HEK293 (cell line): ENCODE results near the gene SERPINA12.

Experiments used
- CTCF ChIA-PET: fragments of 350-600 bp; formaldehyde crosslinking; extraction: SDS; loops from one replicate; lab custom pipeline; 2021; ENCODE audit warnings: antibody characterized with exemption; lab: Yijun Ruan, JAX
- POLR2A ChIA-PET: fragments of 300-600 bp; formaldehyde crosslinking; extraction: SDS; loops from one replicate; lab custom pipeline; 2020; ENCODE audit warnings: antibody characterized with exemption, inconsistent platforms; lab: Yijun Ruan, JAX
- H3K27ac ChIP-seq: fragments of 200-500 bp; sonication (Bioruptor generic); 2 replicates; pipeline ENCODE4 v1.5.1; 2014; ENCODE audit warnings: low read depth, low read length, control low read depth, inconsistent platforms; ENCODE audit errors: extremely low read depth
- H3K36me3 ChIP-seq, 2 experiments: fragments of 200-500 bp in 1 of 2; sonication (Bioruptor generic) in 1 of 2; 1 replicate in 1 of 2; 2 replicates in 1 of 2; pipeline ENCODE4 v1.5.1; 2014 to 2017; ENCODE audit warnings: inconsistent platforms in 2 of 2, low read length in 2 of 2; ENCODE audit not compliant: control insufficient read depth in 2 of 2, insufficient read depth in 1 of 2
- H3K4me1 ChIP-seq: fragments of 200-500 bp; sonication (Bioruptor generic); 2 replicates; pipeline ENCODE4 v1.5.1; 2014; ENCODE audit warnings: mild to moderate bottlenecking, low read length, inconsistent platforms; ENCODE audit not compliant: control insufficient read depth, insufficient read depth
- H3K4me3 ChIP-seq: 2 replicates; pipeline ENCODE4 v1.5.1; 2011; ENCODE audit warnings: low read depth, mild to moderate bottlenecking, control low read depth, low read length, moderate library complexity
- H3K9me3 ChIP-seq: fragments of 200-500 bp; sonication (Bioruptor generic); 2 replicates; pipeline ENCODE4 v1.5.1; 2014; ENCODE audit warnings: low read depth, low read length, inconsistent platforms; ENCODE audit not compliant: control insufficient read depth, insufficient read depth
- GFI1B ChIP-seq: fragments of 450-650 bp; formaldehyde crosslinking; IDR thresholded peaks from 2 replicates; pipeline ENCODE4 v1.5.1; 2016; ENCODE audit warnings: missing biosample characterization, missing genetic modification characterization
- GLIS1 ChIP-seq: fragments of 450-650 bp; formaldehyde crosslinking; IDR thresholded peaks from 2 replicates; pipeline ENCODE4 v1.5.1; 2016; ENCODE audit warnings: missing biosample characterization, missing genetic modification characterization
- HOXA7 ChIP-seq: sonication (generic); formaldehyde crosslinking; IDR thresholded peaks from 2 replicates; pipeline ENCODE4 v1.8.1; 2022; ENCODE audit warnings: missing genetic modification reagents, borderline replicate concordance
- KLF8 ChIP-seq: fragments of 450-650 bp; formaldehyde crosslinking; IDR thresholded peaks from 2 replicates; pipeline ENCODE4 v1.5.1; 2016; ENCODE audit warnings: missing biosample characterization, missing genetic modification characterization
- OVOL3 ChIP-seq: fragments of 450-650 bp; formaldehyde crosslinking; IDR thresholded peaks from 2 replicates; pipeline ENCODE4 v1.5.1; 2016; ENCODE audit warnings: missing biosample characterization, missing genetic modification characterization
- SALL2 ChIP-seq: fragments of 450-650 bp; formaldehyde crosslinking; IDR thresholded peaks from 2 replicates; pipeline ENCODE4 v1.5.0; 2017; ENCODE audit warnings: missing biosample characterization, mild to moderate bottlenecking, missing genetic modification characterization, borderline replicate concordance
- SP2 ChIP-seq: fragments of 450-650 bp; formaldehyde crosslinking; IDR thresholded peaks from 2 replicates; pipeline ENCODE4 v1.5.1; 2016; ENCODE audit warnings: missing biosample characterization, missing genetic modification characterization
- SP3 ChIP-seq: fragments of 450-650 bp; formaldehyde crosslinking; IDR thresholded peaks from 2 replicates; pipeline ENCODE4 v1.5.1; 2016; ENCODE audit warnings: missing biosample characterization, missing genetic modification characterization
- TRIM28 ChIP-seq: IDR thresholded peaks from 2 replicates; pipeline ENCODE4 v1.6.1; 2011; ENCODE audit warnings: low read length, control low read depth, borderline replicate concordance
- ZBTB17 ChIP-seq: fragments of 450-650 bp; formaldehyde crosslinking; IDR thresholded peaks from 2 replicates; pipeline ENCODE4 v1.5.1; 2016; ENCODE audit warnings: missing biosample characterization, missing genetic modification characterization
- ZBTB21 ChIP-seq: fragments of 450-650 bp; formaldehyde crosslinking; IDR thresholded peaks from 2 replicates; pipeline ENCODE4 v1.5.1; 2017; ENCODE audit warnings: missing biosample characterization, missing genetic modification characterization
- ZBTB8A ChIP-seq: fragments of 450-650 bp; formaldehyde crosslinking; IDR thresholded peaks from 2 replicates; pipeline ENCODE4 v1.5.1; 2016; ENCODE audit warnings: missing biosample characterization, missing genetic modification characterization
- ZFHX2 ChIP-seq: fragments of 450-650 bp; formaldehyde crosslinking; conservative IDR thresholded peaks from 2 replicates; pipeline ENCODE4 v1.5.1; 2016; ENCODE audit warnings: missing biosample characterization, missing genetic modification characterization
- ZNF169 ChIP-seq: fragments of 450-650 bp; formaldehyde crosslinking; IDR thresholded peaks from 2 replicates; pipeline ENCODE4 v1.5.1; 2016; ENCODE audit warnings: missing biosample characterization, missing genetic modification characterization
- ZNF221 ChIP-seq: fragments of 450-650 bp; formaldehyde crosslinking; IDR thresholded peaks from 2 replicates; pipeline ENCODE4 v1.5.1; 2017; ENCODE audit warnings: missing biosample characterization, missing genetic modification characterization, borderline replicate concordance
- ZNF23 ChIP-seq: fragments of 450-650 bp; formaldehyde crosslinking; IDR thresholded peaks from 2 replicates; pipeline ENCODE4 v1.5.1; 2016; ENCODE audit warnings: missing biosample characterization, missing genetic modification characterization, borderline replicate concordance
- ZNF302 ChIP-seq: fragments of 450-650 bp; formaldehyde crosslinking; IDR thresholded peaks from 2 replicates; pipeline ENCODE4 v1.5.1; 2016; ENCODE audit warnings: missing biosample characterization, missing genetic modification characterization, low read depth
- ZNF311 ChIP-seq: fragments of 450-650 bp; formaldehyde crosslinking; IDR thresholded peaks from 2 replicates; pipeline ENCODE4 v1.5.1; 2017; ENCODE audit warnings: missing biosample characterization, missing genetic modification characterization, borderline replicate concordance
- ZNF366 ChIP-seq: fragments of 450-650 bp; formaldehyde crosslinking; conservative IDR thresholded peaks from 2 replicates; pipeline ENCODE4 v1.5.1; 2016; ENCODE audit warnings: missing biosample characterization, missing genetic modification characterization
- ZNF514 ChIP-seq: fragments of 450-650 bp; formaldehyde crosslinking; IDR thresholded peaks from 2 replicates; pipeline ENCODE4 v1.5.1; 2016; ENCODE audit warnings: missing biosample characterization, missing genetic modification characterization
- ZNF768 ChIP-seq: fragments of 450-650 bp; formaldehyde crosslinking; IDR thresholded peaks from 2 replicates; pipeline ENCODE4 v1.5.1; 2018; ENCODE audit warnings: missing biosample characterization, mild to moderate bottlenecking, missing genetic modification characterization
- ZNF830 ChIP-seq: fragments of 450-650 bp; IDR thresholded peaks from 2 replicates; pipeline ENCODE4 v1.5.0; 2018; ENCODE audit warnings: missing biosample characterization, missing genetic modification characterization, low read depth, mild to moderate bottlenecking, moderate library complexity
- TF ChIP-seq, protein P1 (sequence below): fragments of 450-650 bp; formaldehyde crosslinking; IDR thresholded peaks from 2 replicates; pipeline ENCODE4 v1.5.1; 2016; ENCODE audit warnings: missing biosample characterization, missing genetic modification characterization
- TF ChIP-seq, protein P2 (sequence below): fragments of 450-650 bp; formaldehyde crosslinking; IDR thresholded peaks from 2 replicates; pipeline ENCODE4 v1.5.0; 2017; ENCODE audit warnings: missing biosample characterization, missing genetic modification characterization, borderline replicate concordance
- TF ChIP-seq, protein P3 (sequence below): fragments of 450-650 bp; formaldehyde crosslinking; IDR thresholded peaks from 2 replicates; pipeline ENCODE4 v1.5.1; 2017; ENCODE audit warnings: missing biosample characterization, missing genetic modification characterization

Gene SERPINA12

DNA sequence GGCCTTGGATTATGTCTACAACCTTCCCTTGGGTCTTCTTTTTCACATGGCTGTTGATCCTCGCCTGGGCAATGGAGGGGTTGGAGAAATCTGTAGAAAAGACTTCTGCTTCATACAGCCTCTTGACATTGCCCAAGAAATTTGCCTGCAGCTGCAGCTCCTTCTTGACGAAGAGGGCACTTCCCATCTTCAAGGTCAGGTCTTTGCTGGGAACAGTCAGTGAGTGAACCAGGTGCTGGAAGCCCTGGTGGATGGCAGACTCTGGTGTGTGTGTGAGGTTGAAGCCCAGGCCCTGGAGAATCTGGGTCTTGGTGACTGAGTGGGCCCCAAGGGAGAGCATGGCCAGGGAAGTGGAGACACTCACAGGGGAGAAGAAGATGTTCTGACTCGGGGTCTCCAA is 40.0 kb downstream of the SERPINA12 start (continued):
- TF ChIP-seq, protein P1, sequence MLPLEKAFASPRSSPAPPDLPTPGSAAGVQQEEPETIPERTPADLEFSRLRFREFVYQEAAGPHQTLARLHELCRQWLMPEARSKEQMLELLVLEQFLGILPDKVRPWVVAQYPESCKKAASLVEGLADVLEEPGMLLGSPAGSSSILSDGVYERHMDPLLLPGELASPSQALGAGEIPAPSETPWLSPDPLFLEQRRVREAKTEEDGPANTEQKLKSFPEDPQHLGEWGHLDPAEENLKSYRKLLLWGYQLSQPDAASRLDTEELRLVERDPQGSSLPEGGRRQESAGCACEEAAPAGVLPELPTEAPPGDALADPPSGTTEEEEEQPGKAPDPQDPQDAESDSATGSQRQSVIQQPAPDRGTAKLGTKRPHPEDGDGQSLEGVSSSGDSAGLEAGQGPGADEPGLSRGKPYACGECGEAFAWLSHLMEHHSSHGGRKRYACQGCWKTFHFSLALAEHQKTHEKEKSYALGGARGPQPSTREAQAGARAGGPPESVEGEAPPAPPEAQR (tag by site-specific recombination): no peak
- TF ChIP-seq, protein P2, sequence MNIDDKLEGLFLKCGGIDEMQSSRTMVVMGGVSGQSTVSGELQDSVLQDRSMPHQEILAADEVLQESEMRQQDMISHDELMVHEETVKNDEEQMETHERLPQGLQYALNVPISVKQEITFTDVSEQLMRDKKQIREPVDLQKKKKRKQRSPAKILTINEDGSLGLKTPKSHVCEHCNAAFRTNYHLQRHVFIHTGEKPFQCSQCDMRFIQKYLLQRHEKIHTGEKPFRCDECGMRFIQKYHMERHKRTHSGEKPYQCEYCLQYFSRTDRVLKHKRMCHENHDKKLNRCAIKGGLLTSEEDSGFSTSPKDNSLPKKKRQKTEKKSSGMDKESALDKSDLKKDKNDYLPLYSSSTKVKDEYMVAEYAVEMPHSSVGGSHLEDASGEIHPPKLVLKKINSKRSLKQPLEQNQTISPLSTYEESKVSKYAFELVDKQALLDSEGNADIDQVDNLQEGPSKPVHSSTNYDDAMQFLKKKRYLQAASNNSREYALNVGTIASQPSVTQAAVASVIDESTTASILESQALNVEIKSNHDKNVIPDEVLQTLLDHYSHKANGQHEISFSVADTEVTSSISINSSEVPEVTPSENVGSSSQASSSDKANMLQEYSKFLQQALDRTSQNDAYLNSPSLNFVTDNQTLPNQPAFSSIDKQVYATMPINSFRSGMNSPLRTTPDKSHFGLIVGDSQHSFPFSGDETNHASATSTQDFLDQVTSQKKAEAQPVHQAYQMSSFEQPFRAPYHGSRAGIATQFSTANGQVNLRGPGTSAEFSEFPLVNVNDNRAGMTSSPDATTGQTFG: no peak

DNA sequence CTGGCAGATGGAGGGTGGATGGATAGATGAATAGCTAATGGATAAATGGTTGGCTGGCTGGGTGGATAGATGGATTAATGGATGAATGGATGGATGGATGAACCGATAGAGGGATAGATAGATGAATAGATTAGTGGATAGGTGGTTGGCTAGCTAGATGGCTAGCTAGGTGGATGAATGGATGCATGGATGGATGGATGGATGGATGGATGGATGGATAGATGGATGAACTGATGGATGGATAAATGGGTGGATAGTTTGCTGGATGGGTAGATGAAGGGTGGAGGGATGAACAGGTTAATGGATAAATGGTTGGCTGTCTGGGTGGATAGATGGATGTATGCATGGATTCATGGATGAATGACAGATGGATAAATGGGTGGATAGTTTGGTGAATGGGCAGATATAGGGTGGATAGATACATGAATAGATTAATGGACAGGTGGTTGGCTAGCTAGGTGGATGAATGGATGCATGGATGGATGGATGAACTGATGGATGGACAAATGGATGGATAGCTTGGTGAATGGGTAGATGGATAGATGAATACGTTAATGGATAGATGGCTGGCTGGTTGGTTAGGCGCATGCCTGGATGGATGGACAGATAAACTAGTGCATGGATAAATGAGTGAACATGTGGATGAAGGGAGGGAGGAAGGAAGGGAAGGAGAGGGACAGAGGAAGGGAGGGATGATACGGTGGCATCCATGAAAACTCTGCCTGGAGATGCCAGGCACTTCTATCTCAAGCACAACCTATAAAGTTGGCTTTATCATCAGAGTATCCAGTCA is 41.3 kb downstream of the SERPINA12 start:
- no peaks in the 10 kb centered on the region for H3K4me1 ChIP-seq
- POLR2A ChIA-PET: no interaction called here
- no peaks in the 10 kb centered on the region for H3K36me3 ChIP-seq
- CTCF ChIA-PET: interaction anchor here (0.8 to 0.9 kb wide), 2 partner anchors 34 to 331 kb away, joined by 3 to 4 read pairs; no protein-coding TSS in a partner anchor
- H3K4me3 ChIP-seq: no peak overlapping the region
- H3K9me3 ChIP-seq: no peaks in the 10 kb centered on the region
- no peak for TF ChIP-seq GFI1B (tag by site-specific recombination)
- TF ChIP-seq ZNF768 (tag by site-specific recombination): no peak
- TF ChIP-seq KLF8 (tag by site-specific recombination): no peak
- no peak for TF ChIP-seq OVOL3 (tag by site-specific recombination)
- TF ChIP-seq GLIS1 (tag by site-specific recombination): no peak
- no peak for TF ChIP-seq ZFHX2
- no peak for TF ChIP-seq ZNF221 (tag by site-specific recombination)
- TF ChIP-seq ZNF169 (tag by site-specific recombination): no peak
- TF ChIP-seq, protein P2: no peak
- no peak for TF ChIP-seq SALL2 (tag by site-specific recombination)
- TF ChIP-seq ZBTB17 (tag by site-specific recombination): peak; percentile 98
- TF ChIP-seq ZNF311 (tag by site-specific recombination): no peak
- peak; percentile 72 for TF ChIP-seq ZNF366
- TF ChIP-seq TRIM28: no peak
- TF ChIP-seq ZBTB8A: no peak
- no peak overlapping the region for H3K27ac ChIP-seq

GRCh38 chr14:94466706-94467370 is 42.4 kb downstream of the SERPINA12 start:
- Histone ChIP-seq H3K27ac (no peak overlapping the region), H3K4me3 (no peak overlapping the region), H3K36me3 (no peaks in the 10 kb centered on the region), H3K9me3 (no peaks in the 10 kb centered on the region), H3K4me1 (no peaks in the 10 kb centered on the region)
- POLR2A ChIA-PET: no interaction called here
- CTCF ChIA-PET: no interaction called here
- TF ChIP-seq SP2 (tag by site-specific recombination): no peak
- TF ChIP-seq ZNF514 (tag by site-specific recombination): no peak
- no peak for TF ChIP-seq ZNF23 (tag by site-specific recombination)
- TF ChIP-seq SP3 (tag by site-specific recombination): no peak
- TF ChIP-seq ZBTB21 (tag by site-specific recombination): no peak
- TF ChIP-seq, protein P3, sequence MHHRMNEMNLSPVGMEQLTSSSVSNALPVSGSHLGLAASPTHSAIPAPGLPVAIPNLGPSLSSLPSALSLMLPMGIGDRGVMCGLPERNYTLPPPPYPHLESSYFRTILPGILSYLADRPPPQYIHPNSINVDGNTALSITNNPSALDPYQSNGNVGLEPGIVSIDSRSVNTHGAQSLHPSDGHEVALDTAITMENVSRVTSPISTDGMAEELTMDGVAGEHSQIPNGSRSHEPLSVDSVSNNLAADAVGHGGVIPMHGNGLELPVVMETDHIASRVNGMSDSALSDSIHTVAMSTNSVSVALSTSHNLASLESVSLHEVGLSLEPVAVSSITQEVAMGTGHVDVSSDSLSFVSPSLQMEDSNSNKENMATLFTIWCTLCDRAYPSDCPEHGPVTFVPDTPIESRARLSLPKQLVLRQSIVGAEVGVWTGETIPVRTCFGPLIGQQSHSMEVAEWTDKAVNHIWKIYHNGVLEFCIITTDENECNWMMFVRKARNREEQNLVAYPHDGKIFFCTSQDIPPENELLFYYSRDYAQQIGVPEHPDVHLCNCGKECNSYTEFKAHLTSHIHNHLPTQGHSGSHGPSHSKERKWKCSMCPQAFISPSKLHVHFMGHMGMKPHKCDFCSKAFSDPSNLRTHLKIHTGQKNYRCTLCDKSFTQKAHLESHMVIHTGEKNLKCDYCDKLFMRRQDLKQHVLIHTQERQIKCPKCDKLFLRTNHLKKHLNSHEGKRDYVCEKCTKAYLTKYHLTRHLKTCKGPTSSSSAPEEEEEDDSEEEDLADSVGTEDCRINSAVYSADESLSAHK: no peak
- TF ChIP-seq ZNF830: no peak
- no peak for TF ChIP-seq ZNF302
- TF ChIP-seq HOXA7 (CRISPR knock-in tag): no peak
